GM19099 (cell line): ENCODE results near the gene NOX3.

Experiments used
- POLR2A ChIP-seq: IDR thresholded peaks from 3 replicates; pipeline ENCODE4 v1.6.1; 2011; ENCODE audit warnings: low read depth; ENCODE audit not compliant: insufficient read length; ENCODE audit errors: extremely low read depth

The NOX3 gene

GRCh38 chr6:155442562-155442961 is 13.1 kb downstream of the NOX3 start:
- TF ChIP-seq POLR2A: no peak

GRCh38 chr6:155441112-155441465 is 14.6 kb downstream of the NOX3 start:
- no peak for TF ChIP-seq POLR2A

- no peak for TF ChIP-seq POLR2A
Measured at GRCh38 chr6:155440398-155441111, 15.1 kb downstream of the NOX3 start.

- no peak for TF ChIP-seq POLR2A
Measured at GRCh38 chr6:155439376-155439775, 16.3 kb downstream of the NOX3 start.

- TF ChIP-seq POLR2A: no peak
Measured at GRCh38 chr6:155436981-155437749, 18.5 kb downstream of the NOX3 start.

GRCh38 chr6:155434829-155435423 is 20.7 kb downstream of the NOX3 start:
- no peak for TF ChIP-seq POLR2A

- no peak for TF ChIP-seq POLR2A
Measured at GRCh38 chr6:155434096-155434495, 21.5 kb downstream of the NOX3 start.

- no peak for TF ChIP-seq POLR2A
Measured at GRCh38 chr6:155432293-155432692, 23.3 kb downstream of the NOX3 start.

- no peak for TF ChIP-seq POLR2A
Measured at GRCh38 chr6:155429321-155429893, 26.2 kb downstream of the NOX3 start.

GRCh38 chr6:155426408-155426945 is 29.2 kb downstream of the NOX3 start:
- no peak for TF ChIP-seq POLR2A

- no peak for TF ChIP-seq POLR2A
Measured at GRCh38 chr6:155424181-155424580, 31.5 kb downstream of the NOX3 start.

GRCh38 chr6:155422635-155423034 is 33.0 kb downstream of the NOX3 start:
- no peak for TF ChIP-seq POLR2A

GRCh38 chr6:155420492-155420891 is 35.1 kb downstream of the NOX3 start:
- TF ChIP-seq POLR2A: no peak

- TF ChIP-seq POLR2A: no peak
Measured at GRCh38 chr6:155419161-155419560, 36.5 kb downstream of the NOX3 start.

GRCh38 chr6:155418017-155418761 is 37.5 kb downstream of the NOX3 start:
- TF ChIP-seq POLR2A: no peak
